ENCODE results near the gene CASK.

- no peak for TF ChIP-seq POLR2AphosphoS5 (IDR thresholded peaks at IDR 0.05; ENCODE audit: low read depth, low read length)
- TF ChIP-seq POLR2A (IDR thresholded peaks at IDR 0.05; ENCODE audit: low read depth, low read length), result no peak
Measured at GRCh38 chrX:41903544-41903943, 19.8 kb downstream of the CASK start.
